Measurements from ENCODE around the gene C1orf226.

DNA sequence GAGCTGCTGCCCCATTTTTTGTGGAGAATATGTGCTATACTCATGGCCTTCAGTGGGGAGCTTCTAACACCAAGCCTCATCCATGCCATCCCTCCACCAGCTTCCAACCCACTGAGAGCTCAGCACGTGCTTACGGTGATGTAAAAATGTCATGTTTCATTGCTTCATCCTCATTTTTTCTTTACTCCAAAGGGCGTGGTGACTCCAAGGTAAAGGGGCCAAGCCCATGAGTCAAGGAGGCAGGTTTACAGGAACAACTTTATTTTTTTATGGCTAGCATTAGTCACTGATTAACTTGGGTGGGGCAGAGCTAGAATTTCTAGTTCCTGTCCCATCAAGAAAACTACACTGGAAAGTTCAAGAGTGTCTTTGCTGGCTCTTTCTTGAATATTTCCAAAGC is at the start of gene C1orf226:
- TF ChIP-seq, protein P1, sequence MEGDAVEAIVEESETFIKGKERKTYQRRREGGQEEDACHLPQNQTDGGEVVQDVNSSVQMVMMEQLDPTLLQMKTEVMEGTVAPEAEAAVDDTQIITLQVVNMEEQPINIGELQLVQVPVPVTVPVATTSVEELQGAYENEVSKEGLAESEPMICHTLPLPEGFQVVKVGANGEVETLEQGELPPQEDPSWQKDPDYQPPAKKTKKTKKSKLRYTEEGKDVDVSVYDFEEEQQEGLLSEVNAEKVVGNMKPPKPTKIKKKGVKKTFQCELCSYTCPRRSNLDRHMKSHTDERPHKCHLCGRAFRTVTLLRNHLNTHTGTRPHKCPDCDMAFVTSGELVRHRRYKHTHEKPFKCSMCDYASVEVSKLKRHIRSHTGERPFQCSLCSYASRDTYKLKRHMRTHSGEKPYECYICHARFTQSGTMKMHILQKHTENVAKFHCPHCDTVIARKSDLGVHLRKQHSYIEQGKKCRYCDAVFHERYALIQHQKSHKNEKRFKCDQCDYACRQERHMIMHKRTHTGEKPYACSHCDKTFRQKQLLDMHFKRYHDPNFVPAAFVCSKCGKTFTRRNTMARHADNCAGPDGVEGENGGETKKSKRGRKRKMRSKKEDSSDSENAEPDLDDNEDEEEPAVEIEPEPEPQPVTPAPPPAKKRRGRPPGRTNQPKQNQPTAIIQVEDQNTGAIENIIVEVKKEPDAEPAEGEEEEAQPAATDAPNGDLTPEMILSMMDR (IDR thresholded peaks at IDR 0.05) = no peak
- TF ChIP-seq POLR2AphosphoS5 (IDR thresholded peaks at IDR 0.05) = no peak
- no peak for TF ChIP-seq POLR2A (IDR thresholded peaks at IDR 0.05; ENCODE audit: low read depth)

Data from esophagus muscularis mucosa (tissue), 3 donors.